Gastrocnemius medialis (tissue), 4 donors: ENCODE data around the gene RCOR3.

Experiments used
- POLR2A ChIP-seq, 2 donors: fragments of 450-650 bp; IDR thresholded peaks; one replicate each; pipeline ENCODE4 v1.6.1; 2017; ENCODE audit warnings: antibody characterized with exemption in 2 of 2, mild to moderate bottlenecking in 2 of 2, moderate library complexity in 2 of 2
- TF ChIP-seq, protein P1 (sequence below), 5 experiments: fragments of 450-650 bp in 3 of 5; fragments of 200-600 bp in 2 of 5; sonication (generic) in 2 of 5; IDR thresholded peaks in 4 of 5; conservative IDR thresholded peaks in 1 of 5; 1 replicate in 4 of 5; 2 replicates in 1 of 5; pipeline ENCODE4 v1.5.1; 2016 to 2019; ENCODE audit warnings: antibody characterized with exemption in 5 of 5, mild to moderate bottlenecking in 3 of 5, moderate library complexity in 3 of 5

DNA sequence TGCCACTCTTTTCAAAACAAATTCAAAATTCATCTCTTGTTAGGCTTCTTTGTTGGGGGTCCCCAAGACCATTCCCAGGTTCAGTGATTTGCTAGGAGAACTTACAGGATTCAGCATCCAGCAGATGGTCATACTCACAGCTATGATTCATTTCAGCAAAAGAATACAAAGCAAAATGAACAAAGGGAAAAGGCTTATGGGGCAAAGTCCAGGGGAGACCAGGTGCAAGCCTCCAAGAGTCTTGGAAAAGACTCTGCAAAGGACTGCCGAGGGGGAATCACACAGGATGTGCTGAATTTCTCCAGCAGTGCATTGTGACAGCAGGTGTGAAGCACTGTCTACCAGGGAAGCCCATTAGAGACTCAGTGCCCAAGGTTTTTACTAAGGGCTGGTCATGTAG, 74.7 kb downstream of the RCOR3 start:
- TF ChIP-seq, protein P1, sequence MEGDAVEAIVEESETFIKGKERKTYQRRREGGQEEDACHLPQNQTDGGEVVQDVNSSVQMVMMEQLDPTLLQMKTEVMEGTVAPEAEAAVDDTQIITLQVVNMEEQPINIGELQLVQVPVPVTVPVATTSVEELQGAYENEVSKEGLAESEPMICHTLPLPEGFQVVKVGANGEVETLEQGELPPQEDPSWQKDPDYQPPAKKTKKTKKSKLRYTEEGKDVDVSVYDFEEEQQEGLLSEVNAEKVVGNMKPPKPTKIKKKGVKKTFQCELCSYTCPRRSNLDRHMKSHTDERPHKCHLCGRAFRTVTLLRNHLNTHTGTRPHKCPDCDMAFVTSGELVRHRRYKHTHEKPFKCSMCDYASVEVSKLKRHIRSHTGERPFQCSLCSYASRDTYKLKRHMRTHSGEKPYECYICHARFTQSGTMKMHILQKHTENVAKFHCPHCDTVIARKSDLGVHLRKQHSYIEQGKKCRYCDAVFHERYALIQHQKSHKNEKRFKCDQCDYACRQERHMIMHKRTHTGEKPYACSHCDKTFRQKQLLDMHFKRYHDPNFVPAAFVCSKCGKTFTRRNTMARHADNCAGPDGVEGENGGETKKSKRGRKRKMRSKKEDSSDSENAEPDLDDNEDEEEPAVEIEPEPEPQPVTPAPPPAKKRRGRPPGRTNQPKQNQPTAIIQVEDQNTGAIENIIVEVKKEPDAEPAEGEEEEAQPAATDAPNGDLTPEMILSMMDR (IDR thresholded peaks at IDR 0.05 in 4 of 5, conservative IDR thresholded peaks at IDR 0.05 in 1 of 5): no peak
- TF ChIP-seq POLR2A (IDR thresholded peaks at IDR 0.05): no peak
